ENCODE measurements around the gene HES4.
"Not testable (repeated sequence)": the region's sequence is repeated elsewhere in the genome, so short reads cannot be mapped to it uniquely, and the experiment has no call there.

Gene HES4

GRCh38 chr1:996851-997712 is 2.8 kb downstream of the HES4 start:
- no peak for DNase-seq

DNA sequence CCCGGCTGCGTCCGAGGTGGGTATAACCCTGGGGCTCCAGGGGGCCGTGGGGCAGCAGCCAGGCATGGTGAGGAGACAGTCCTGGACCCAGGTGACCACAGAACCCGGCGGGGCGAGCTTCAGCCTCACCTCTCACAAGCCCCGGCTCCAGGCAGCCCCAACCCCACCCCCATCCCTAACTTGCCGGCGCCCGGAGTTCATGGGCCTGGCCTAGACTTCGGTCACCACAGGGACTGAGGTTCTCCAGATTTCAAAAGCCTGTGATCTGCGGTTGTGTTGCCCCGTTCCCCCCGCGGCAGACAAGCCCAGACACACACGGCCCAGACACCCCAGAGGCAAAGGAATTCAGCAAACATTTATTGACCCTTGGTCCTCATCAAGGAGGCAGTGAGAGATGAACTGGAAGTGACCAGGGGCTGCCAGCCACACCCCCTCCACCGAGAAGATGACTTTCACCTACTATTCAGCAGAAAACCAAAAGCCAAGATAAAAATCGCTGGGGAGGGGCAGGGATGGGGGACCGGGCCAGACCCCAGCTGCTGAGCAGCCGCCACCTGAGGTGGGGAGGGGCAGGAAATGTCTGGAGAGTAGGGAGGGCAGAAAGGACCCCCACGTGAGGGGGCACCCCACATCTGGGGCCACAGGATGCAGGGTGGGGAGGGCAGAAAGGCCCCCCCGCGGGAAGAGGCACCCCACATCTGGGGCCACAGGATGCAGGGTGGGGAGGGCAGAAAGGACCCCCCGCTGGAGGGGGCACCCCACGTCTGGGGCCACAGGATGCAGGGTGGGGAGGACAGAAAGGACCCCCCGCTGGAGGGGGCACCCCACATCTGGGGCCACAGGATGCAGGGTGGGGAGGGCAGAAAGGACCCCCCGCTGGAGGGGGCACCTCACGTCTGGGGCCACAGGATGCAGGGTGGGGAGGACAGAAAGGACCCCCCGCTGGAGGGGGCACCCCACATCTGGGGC is 3.9 kb downstream of the HES4 start:
- no peak for DNase-seq

- DNase-seq, result not testable (repeated sequence)
Observed at GRCh38 chr1:994546-994945, 5.4 kb downstream of the HES4 start.

GRCh38 chr1:993379-993995 is 6.4 kb downstream of the HES4 start:
- DNase-seq, result no peak

DNA sequence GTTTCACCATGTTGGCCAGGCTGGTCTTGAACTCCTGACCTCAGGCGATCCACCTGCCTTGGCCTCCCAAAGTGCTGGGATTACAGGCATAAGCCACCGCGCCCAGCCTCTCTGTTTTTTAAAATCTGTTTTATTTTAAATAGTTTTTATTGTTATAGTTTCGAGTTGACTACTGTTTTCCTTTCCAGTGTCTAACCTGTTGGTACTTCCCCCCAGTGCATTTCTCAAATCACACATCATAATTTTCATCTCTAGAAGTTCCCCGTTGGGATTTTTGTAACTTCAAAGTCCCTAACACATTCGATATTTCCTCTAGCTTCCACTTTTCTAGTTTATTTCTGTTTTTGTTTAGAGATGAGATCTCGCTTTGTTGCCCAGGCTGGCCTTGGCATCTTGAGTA is 7.5 kb downstream of the HES4 start:
- DNase-seq, result no peak

DNA sequence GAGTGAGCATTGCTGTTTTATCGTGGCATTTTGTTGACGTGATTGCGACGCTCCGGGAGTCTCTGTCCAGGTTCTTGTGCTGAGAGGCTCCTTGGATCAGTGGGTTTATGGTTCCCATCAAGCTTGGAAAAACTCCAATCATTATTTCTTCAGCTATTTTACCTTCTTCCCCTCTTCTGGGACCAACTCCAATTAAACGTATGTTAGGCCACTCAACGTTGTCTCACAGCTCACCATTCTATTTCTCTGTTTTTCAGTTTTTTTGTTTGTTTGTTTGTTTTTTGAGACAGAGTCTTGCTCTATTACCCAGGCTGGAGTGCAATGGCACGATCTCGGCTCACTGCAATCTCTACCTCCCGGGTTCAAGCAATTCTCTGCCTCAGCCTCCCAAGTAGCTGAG is 8.0 kb downstream of the HES4 start:
- DNase-seq, result no peak

- DNase-seq, result not testable (repeated sequence)
Observed at GRCh38 chr1:991275-991674, 8.6 kb downstream of the HES4 start.

DNA sequence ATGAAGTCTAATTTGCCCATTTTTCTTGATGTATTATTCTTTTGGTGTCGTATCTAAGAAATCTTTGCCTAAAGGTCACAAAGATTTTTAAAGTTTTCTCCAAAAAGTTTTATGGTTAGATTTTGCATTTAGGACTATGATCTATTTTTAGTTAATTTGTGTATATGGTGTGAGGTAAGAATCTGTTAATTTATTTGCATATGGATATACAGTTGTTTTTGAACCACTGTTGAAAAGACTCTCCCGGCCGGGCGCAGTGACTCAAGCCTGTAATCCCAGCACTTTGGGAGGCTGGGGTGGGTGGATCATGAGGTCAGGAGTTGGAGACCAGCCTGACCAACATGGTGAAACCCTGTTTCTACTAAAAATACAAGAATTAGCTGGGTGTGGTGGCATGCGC is 11.8 kb downstream of the HES4 start:
- not testable (repeated sequence) for DNase-seq

- no peak for DNase-seq
Observed at GRCh38 chr1:985126-985525, 14.8 kb downstream of the HES4 start.

DNA sequence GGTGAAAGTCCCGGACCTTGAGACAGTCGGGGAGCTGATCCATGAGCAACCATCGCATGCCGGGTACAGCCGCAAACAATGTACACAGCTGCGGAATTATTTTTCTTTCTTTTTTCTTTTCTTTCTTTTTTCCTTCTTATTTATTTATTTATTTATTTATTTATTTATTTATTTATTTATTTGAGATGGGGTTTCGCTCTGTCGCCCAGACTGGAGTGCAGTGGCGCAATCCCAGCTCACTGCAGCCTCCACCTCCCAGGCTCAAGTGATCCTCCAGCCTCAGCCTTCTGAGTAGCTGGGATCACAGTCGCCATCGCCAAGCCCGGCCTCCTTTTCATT is 15.5 kb downstream of the HES4 start:
- no peak for DNase-seq

- DNase-seq, result peak; percentile 35 to 45 (median 42)
Observed at GRCh38 chr1:983798-984475, 16.0 kb downstream of the HES4 start.

DNA sequence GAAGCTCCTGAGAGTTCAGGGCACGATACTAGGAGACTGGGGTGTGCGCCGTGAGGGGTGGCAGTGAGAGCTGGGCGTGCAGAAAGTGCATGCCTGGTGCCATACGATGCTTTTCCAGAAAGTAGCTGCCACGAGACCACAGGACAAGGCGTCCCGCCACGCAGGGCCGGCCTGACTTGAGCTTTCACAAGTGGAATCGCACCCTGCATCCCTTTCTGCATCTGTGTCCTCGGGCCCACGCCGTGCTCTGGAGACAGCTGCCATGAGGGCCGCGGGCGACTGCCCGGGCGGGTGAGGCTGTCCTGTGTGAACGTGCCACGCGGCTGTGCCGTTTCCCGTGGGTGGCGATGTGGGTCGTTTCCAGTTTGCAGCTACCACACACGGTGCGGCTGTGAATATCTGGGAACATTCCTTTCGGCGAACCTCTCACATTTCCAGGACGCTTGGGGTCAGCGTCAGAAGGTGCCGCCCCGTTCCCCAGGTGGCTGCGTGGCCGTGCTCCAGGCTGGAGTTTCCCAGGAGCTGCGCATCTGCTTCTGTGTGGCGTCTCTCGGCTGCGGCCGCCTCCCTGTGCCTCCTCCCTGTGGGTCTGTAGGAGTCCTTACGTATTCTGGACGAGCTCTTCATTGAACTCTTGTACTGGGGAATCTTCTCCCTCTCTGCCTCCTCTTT is 17.0 kb downstream of the HES4 start:
- DNase-seq, result no peak

DNA sequence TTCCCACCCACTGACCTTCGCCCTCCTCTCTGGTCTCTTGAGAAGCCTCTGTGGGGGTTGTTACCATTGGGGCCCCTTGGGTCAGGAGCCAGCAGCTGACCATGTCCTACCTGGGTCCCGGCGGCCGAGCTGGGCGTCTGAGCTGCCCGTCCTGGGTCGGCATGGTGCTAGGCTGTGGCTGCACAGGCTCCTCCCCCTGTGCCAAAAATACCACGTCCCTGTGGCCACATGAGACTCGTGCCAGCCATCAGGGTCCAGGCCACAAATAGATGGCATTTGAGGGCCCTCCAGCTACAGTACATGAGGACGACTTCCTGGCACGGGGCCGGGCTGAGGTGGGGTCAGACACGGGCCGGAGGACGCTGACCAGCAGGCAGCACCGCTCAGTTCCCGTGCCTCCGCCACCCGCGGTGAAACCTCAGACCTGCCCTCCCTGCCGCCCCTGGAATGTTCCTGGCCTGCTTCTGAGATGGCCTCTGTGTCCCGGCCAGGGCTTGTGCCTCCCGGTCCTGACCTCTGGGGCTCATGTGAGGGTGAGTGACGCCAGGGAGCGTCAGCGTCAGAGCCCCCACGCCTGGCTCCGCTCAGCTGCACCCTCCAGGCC is 17.8 kb downstream of the HES4 start, which contains the start of gene PERM1:
Gene PERM1 (minus strand): TSS at position 139 of the 604 bp plus-strand sequence. CDS start 1,064 bp downstream, outside the sequence.
- DNase-seq, result no peak

GRCh38 chr1:981491-981954 is 18.4 kb downstream of the HES4 start:
- no peak for DNase-seq

GRCh38 chr1:980602-981395 is 19.1 kb downstream of the HES4 start:
- no peak for DNase-seq

GRCh38 chr1:980137-980571 is 19.7 kb downstream of the HES4 start:
- no peak for DNase-seq

DNA sequence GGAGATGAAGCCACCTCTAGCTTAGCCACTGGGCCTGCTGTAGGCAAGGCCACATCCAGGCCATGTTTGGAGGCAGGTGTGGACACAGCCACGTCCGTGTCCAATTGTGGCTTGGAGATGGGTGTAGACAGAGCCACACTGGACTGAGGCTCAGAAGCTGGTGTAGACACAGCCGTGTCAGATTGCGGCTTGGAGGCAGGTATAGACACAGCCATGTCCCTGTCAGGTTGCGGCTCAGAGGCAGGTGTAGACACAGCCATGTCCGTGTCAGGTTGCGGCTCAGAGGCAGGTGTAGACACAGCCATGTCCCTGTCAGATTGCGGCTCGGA is 20.2 kb downstream of the HES4 start:
- DNase-seq, result no peak

GRCh38 chr1:978835-979743 is 20.8 kb downstream of the HES4 start:
- no peak for DNase-seq

GRCh38 chr1:978069-978834 is 21.6 kb downstream of the HES4 start:
- no peak for DNase-seq

Data from activated CD4-positive, CD25-positive, alpha-beta regulatory T cell (primary cell).